ENCODE results near the gene SOCS4.
A peak's percentile ranks its signal among the peaks of the same experiment; 100 is the strongest.
"Not testable (repeated sequence)": the region's sequence is repeated elsewhere in the genome, so short reads cannot be mapped to it uniquely, and the experiment has no call there.

SOCS4 gene

GRCh38 chr14:55057919-55058318, 30.9 kb downstream of the SOCS4 start:
- H3K4me3 ChIP-seq: no peak overlapping the region
- H3K4me1 ChIP-seq: peaks cover 6 to 30% (median 11%) of the 10 kb centered on the region in 10 experiments
- peaks cover 86 to 100% (median 100%) of the 10 kb centered on the region in 11 experiments for H4K20me1 ChIP-seq
- H3K36me3 ChIP-seq: peaks cover 67 to 100% (median 97%) of the 10 kb centered on the region in 11 experiments
- TF ChIP-seq Cebpa-rat (IDR thresholded peaks at IDR 0.05): no peak
- H3K9ac ChIP-seq: no peak overlapping the region
- H3K27ac ChIP-seq: no peak overlapping the region
- no peaks in the 10 kb centered on the region for H3K9me3 ChIP-seq (replicated peaks in 1 of 11)
- no peaks in the 10 kb centered on the region for H3K27me3 ChIP-seq
- H3K4me2 ChIP-seq: no peak overlapping the region

GRCh38 chr14:55059333-55059732, 32.3 kb downstream of the SOCS4 start:
- Histone ChIP-seq H3K9me3 (replicated peaks in 1 of 11) (no peaks in the 10 kb centered on the region), H3K9ac (no peak overlapping the region), H3K4me1 (peaks cover 0 to 26% (median 0%) of the 10 kb centered on the region in 10 experiments; a peak in 5 of 20 replicates), H3K4me2 (no peak overlapping the region), H3K4me3 (no peak overlapping the region), H3K36me3 (peaks cover 73 to 100% (median 99%) of the 10 kb centered on the region in 11 experiments), H3K27me3 (no peaks in the 10 kb centered on the region), H3K27ac (no peak overlapping the region), H4K20me1 (peaks cover 88 to 100% (median 100%) of the 10 kb centered on the region in 11 experiments)
- TF ChIP-seq Cebpa-rat (IDR thresholded peaks at IDR 0.05): no peak

- Histone ChIP-seq H3K9me3 (replicated peaks in 1 of 11) (no peaks in the 10 kb centered on the region), H3K9ac (no peak overlapping the region), H3K4me1 (peaks cover 0 to 25% (median 0%) of the 10 kb centered on the region in 10 experiments; a peak in 4 of 20 replicates), H3K4me2 (no peak overlapping the region), H3K27me3 (no peaks in the 10 kb centered on the region), H4K20me1 (peaks cover 62 to 100% (median 89%) of the 10 kb centered on the region in 11 experiments), H3K27ac (no peak overlapping the region), H3K36me3 (peaks cover 85 to 100% (median 97%) of the 10 kb centered on the region in 11 experiments), H3K4me3 (no peak overlapping the region)
- TF ChIP-seq Cebpa-rat (IDR thresholded peaks at IDR 0.05): no peak
Observed at GRCh38 chr14:55062517-55063351, 35.7 kb downstream of the SOCS4 start.

DNA sequence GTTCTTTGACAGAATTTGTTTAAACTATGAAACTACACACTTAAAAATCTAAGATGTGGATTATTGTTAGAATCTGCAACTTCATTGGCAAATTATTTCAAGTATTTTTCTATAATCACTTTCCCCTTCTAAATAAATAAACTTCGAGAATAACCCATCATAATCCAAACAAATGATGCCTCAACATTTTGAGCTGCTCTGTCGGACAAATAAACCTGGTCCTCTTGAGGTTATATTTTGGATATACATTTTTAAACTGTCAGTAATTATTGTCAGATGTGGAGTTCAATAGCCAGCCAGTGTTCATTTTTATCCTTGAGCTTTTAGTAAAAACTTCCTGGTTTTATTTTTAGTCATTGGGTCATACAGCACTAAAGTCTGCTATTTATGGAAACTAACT, 37.9 kb downstream of the SOCS4 start:
- Histone ChIP-seq H3K4me2 (0 out of 22 replicates have a peak overlapping the region, but pooled peaks of 1 of the 11 experiments have one; percentile 9), H3K27ac (0 out of 22 replicates have a peak overlapping the region, but pooled peaks of 1 of the 11 experiments have one; percentile 10), H4K20me1 (peaks cover 42 to 99% (median 74%) of the 10 kb centered on the region in 11 experiments), H3K4me1 (peaks cover 2 to 26% (median 5%) of the 10 kb centered on the region in 10 experiments; a peak in 15 of 20 replicates), H3K9ac (peak overlapping the region in 1 of 11 experiments; percentile 31; a peak in 1 of 22 replicates), H3K36me3 (peaks cover 78 to 100% (median 92%) of the 10 kb centered on the region in 11 experiments)
- H3K27me3 ChIP-seq; H3K4me3 ChIP-seq; H3K9me3 ChIP-seq (replicated peaks in 1 of 11): not testable (repeated sequence)

DNA sequence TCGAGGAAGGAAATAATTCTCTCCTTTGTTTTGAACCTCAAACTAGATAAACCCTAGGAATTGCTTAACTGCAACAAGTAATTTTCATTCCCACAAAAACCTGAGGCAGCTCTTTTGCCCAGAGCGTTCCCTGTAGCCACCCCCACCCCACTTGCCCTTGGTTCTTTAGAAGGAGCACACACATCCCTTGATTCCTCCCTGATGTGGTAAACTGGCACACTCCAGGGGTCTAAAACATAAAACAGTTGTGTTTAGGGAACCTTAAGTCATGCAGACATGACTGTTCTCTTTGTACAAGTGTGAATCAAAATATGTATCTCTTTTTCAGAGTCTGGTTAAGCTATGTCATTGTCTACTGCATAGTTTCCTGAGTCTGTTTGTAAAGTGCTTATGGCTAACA, 38.4 kb downstream of the SOCS4 start:
- peak overlapping the region in 2 of 11 experiments; percentile 10 to 44; a peak in 2 of 22 replicates for H3K27ac ChIP-seq
- peaks cover 37 to 99% (median 69%) of the 10 kb centered on the region in 11 experiments for H4K20me1 ChIP-seq
- 0 out of 22 replicates have a peak overlapping the region, but pooled peaks of 1 of the 11 experiments have one; percentile 9 for H3K4me2 ChIP-seq
- H3K4me3 ChIP-seq: no peak overlapping the region
- H3K9ac ChIP-seq: peak overlapping the region in 1 of 11 experiments; percentile 31; a peak in 1 of 22 replicates
- H3K4me1 ChIP-seq: peaks cover 7 to 31% (median 10%) of the 10 kb centered on the region in 10 experiments; a peak in 19 of 20 replicates
- no peaks in the 10 kb centered on the region for H3K9me3 ChIP-seq (replicated peaks in 1 of 11)
- H3K27me3 ChIP-seq: no peaks in the 10 kb centered on the region
- H3K36me3 ChIP-seq: peaks cover 73 to 100% (median 91%) of the 10 kb centered on the region in 11 experiments
- TF ChIP-seq Cebpa-rat (IDR thresholded peaks at IDR 0.05): no peak

DNA sequence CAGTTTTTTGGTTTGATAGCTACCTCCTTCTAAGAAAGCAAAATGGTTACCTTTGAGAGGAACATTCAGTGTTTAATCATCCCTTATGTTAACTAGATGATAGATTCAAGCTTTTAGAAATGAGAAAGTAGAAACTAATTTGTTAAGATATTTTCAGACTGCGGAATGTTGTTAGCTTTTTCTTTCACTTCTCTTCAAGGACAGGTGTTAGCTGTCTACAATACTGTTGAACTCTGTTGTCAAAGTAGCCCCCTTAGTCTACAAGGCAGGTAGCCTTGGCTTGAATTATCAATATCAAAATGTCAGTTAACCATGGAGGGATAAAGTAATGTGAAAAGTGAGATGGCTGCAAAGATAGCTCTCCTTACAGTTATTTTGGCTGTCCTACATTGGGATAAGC, 39.2 kb downstream of the SOCS4 start:
- H3K9me3 ChIP-seq (replicated peaks in 1 of 11): no peaks in the 10 kb centered on the region
- no peak overlapping the region for H3K9ac ChIP-seq
- TF ChIP-seq Cebpa-rat (IDR thresholded peaks at IDR 0.05): no peak
- H3K4me1 ChIP-seq: peaks cover 15 to 39% (median 17%) of the 10 kb centered on the region in 10 experiments
- peaks cover 29 to 93% (median 61%) of the 10 kb centered on the region in 11 experiments; a peak in 21 of 22 replicates for H4K20me1 ChIP-seq
- no peak overlapping the region for H3K27ac ChIP-seq
- peaks cover 65 to 94% (median 83%) of the 10 kb centered on the region in 11 experiments for H3K36me3 ChIP-seq
- no peak overlapping the region for H3K4me2 ChIP-seq
- no peaks in the 10 kb centered on the region for H3K27me3 ChIP-seq
- no peak overlapping the region for H3K4me3 ChIP-seq

DNA sequence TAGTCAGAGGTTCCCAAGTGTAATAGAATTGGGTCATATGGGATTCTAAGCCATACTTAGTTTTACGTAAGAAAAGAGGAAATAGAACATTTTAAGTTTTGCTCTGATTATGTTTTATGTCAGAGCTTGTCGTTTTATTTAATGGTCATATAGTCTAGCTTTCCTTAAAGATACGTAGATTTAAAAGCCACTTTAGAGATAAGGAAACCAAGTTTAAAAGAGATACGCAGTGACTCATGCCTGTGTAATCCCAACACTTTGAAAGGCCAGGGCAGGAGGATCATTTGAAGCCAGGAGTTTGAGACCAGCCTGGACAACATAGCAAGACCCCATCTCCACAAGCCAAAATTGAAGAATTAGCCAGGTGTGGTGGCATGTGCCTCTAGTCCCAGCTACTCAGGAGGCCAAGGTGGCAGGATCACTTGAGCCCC, 44.0 kb downstream of the SOCS4 start:
- peak overlapping the region; percentile 27 to 74 (median 54); a peak in 20 of 22 replicates for H3K4me2 ChIP-seq
- H3K27ac ChIP-seq: peak overlapping the region in 3 of 11 experiments; percentile 7 to 53 (median 36); a peak in 2 of 22 replicates
- peaks cover 19 to 46% (median 35%) of the 10 kb centered on the region in 11 experiments; a peak in 21 of 22 replicates for H3K36me3 ChIP-seq
- peaks cover 0 to 53% (median 20%) of the 10 kb centered on the region in 11 experiments; a peak in 11 of 22 replicates for H4K20me1 ChIP-seq
- no peak overlapping the region for H3K9ac ChIP-seq
- no peak overlapping the region for H3K4me3 ChIP-seq
- no peaks in the 10 kb centered on the region for H3K27me3 ChIP-seq
- H3K4me1 ChIP-seq: peaks cover 29 to 35% (median 32%) of the 10 kb centered on the region in 10 experiments
- H3K9me3 ChIP-seq (replicated peaks in 1 of 11): no peaks in the 10 kb centered on the region
- TF ChIP-seq Cebpa-rat (IDR thresholded peaks at IDR 0.05): no peak

- Histone ChIP-seq H3K4me2 (peak overlapping the region; percentile 50 to 74 (median 55)), H3K9me3 (replicated peaks in 1 of 11) (no peaks in the 10 kb centered on the region), H3K4me3 (no peak overlapping the region), H3K27me3 (no peaks in the 10 kb centered on the region), H3K27ac (peak overlapping the region in 2 of 11 experiments; percentile 1 to 53; a peak in 5 of 22 replicates), H3K36me3 (peaks cover 12 to 36% (median 27%) of the 10 kb centered on the region in 11 experiments; a peak in 21 of 22 replicates), H3K4me1 (peaks cover 29 to 35% (median 32%) of the 10 kb centered on the region in 10 experiments), H4K20me1 (peaks cover 0 to 43% (median 15%) of the 10 kb centered on the region in 11 experiments; a peak in 10 of 22 replicates), H3K9ac (peak overlapping the region in 5 of 11 experiments; percentile 0 to 56 (median 23); a peak in 4 of 22 replicates)
- no peak for TF ChIP-seq Cebpa-rat (IDR thresholded peaks at IDR 0.05)
Observed at GRCh38 chr14:55071870-55072640, 45.0 kb downstream of the SOCS4 start.

Measured in BLaER1 treated with 17β-estradiol and CSF1 and Interleukin-3, amounts not matched to agents 10 nM and 100 nM (cell line).